Activated CD4-positive, alpha-beta memory T cell treated with anti-CD3 and anti-CD28 coated beads for 36 hours (primary cell): ENCODE measurements around the gene SEC22C. TPM values are rescaled to one million over a fixed set of nuclear protein-coding genes. Genes with fewer than 3 reads are reported as not detected.

ENCODE experiments used
- CTCF ChIA-PET: fragments of 350-600 bp; sonication (Branson Sonifier 250); formaldehyde crosslinking; loops from one replicate; lab custom pipeline; 2021; ENCODE audit warnings: antibody characterized with exemption, inconsistent platforms; lab: Charles Lee
- POLR2A ChIA-PET: fragments of 350-600 bp; sonication (Branson Sonifier 250); formaldehyde crosslinking; loops from one replicate; lab custom pipeline; 2021; ENCODE audit warnings: antibody characterized with exemption; lab: Charles Lee
- DNase-seq: peaks from one replicate; pipeline ENCODE4 v3.0.0-alpha.2; 2020
- H3K27ac Mint-ChIP-seq: one replicate; pipeline ENCODE4 v1.8.0; 2021; ENCODE audit warnings: mixed read lengths
- H3K27me3 Mint-ChIP-seq: one replicate; pipeline ENCODE4 v1.8.0; 2021; ENCODE audit warnings: mixed read lengths
- H3K36me3 Mint-ChIP-seq: one replicate; pipeline ENCODE4 v1.8.0; 2021; ENCODE audit warnings: mixed read lengths
- H3K4me1 Mint-ChIP-seq: one replicate; pipeline ENCODE4 v1.8.0; 2021; ENCODE audit warnings: low read depth, mixed read lengths
- H3K4me3 Mint-ChIP-seq: one replicate; pipeline ENCODE4 v1.8.0; 2021; ENCODE audit warnings: mild to moderate bottlenecking, mixed read lengths
- H3K9me3 Mint-ChIP-seq: one replicate; pipeline ENCODE4 v1.8.0; 2021; ENCODE audit warnings: mixed read lengths
- intact Hi-C: fragments of 100-400 bp; cut with micrococcal nuclease; formaldehyde crosslinking; loops from one replicate; pipeline ENCODE4 v1.15.1; 2023
- total RNA-seq, 2 experiments: library from RNA; stranded (reverse); gene quantifications; one replicate each; pipeline ENCODE4 v1.2.3, GENCODE V29; 2021

Gene SEC22C, protein sequence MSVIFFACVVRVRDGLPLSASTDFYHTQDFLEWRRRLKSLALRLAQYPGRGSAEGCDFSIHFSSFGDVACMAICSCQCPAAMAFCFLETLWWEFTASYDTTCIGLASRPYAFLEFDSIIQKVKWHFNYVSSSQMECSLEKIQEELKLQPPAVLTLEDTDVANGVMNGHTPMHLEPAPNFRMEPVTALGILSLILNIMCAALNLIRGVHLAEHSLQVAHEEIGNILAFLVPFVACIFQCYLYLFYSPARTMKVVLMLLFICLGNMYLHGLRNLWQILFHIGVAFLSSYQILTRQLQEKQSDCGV
- 10 to 100 TPM; 47.0 to 49.2 TPM for total RNA-seq

DNA sequence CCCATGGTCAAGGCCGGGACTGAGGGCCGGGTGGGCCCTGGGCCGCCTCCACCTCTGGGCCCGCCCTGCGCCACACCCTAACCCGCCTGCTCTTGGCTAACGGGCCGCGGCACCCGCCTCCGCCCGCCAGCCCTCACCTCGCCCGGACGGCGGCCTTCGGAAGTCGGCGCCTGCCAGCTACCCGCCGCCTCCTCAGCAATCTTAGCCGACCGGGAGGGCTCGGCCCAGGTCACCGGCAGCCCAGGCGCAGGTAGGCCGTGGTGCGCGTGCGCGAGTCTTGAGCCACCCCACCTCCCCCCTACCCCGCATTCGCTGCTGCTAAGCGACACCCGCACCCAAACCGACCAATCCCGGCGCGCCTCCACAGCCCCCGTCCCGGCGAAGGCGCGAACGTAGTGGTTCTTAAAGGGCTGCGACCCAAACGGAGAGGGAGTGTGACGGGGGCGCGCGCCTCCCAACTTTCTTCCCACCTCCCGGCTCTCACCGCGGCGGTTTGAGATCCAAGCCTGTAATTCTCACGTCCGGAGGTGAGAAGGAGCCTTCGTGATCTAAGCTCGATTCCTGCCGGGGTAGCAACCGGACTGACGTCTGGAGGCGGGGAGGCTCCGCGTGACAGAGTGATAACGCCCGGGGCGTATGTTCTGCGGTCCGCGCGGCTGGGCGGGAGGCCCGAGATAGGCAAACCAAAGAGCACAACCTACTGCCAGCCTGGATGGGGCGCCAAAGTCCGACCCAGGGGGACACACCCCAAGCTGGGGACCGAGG lies at the start of gene SEC22C:
Gene SEC22C, minus strand, starts transcription at position 259 of the 765 bp plus-strand sequence. CDS start 12,921 bp downstream, outside the sequence.
- peak; percentile 98 for DNase-seq
- Mint-ChIP-seq H3K36me3 (peaks cover 11% of the 10 kb centered on the region), H3K4me3 (peak within 1 kb of the TSS; percentile 83), H3K4me1 (peaks cover 42% of the 10 kb centered on the region), H3K27me3 (no peaks in the 10 kb centered on the region), H3K27ac (peak within 1 kb of the TSS; percentile 91), H3K9me3 (no peaks in the 10 kb centered on the region)
- CTCF ChIA-PET = interaction anchor here (0.7 to 3.5 kb wide), 15 partner anchors 9 to 174 kb away, joined by 3 to 32 read pairs (median 5); partner anchors contain the start of genes NKTR and SS18L2
- POLR2A ChIA-PET = interaction anchor here (0.7 to 3.0 kb wide), 8 partner anchors 9 to 164 kb away, joined by 3 to 33 read pairs (median 4); partner anchors contain the start of genes NKTR, SS18L2 and VIPR1
- intact Hi-C loops = loop anchor here (1.0 kb wide), 6 partner anchors 8 to 162 kb away; partner anchors contain the start of genes NKTR, SS18L2 and VIPR1

DNA sequence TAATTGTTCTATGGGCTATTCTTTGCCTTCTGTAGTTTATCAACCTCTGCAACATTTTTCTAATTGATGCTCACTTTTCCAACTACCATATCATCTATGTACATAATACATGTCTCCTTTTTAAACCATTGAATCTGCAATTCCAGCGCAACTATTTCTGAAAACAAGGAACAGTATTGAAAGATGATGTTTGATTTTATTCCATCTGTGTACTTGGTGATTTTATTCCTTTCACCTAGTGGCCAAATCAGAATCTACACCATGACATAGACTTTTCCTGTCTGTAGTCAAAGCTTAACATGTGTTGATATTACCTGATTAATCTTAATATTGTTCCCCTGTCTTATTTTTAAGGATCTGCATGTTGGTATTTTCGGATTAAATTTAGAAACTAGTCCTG lies 31.7 kb upstream of the SEC22C start:
- Mint-ChIP-seq H3K27me3 (no peaks in the 10 kb centered on the region), H3K4me1 (peaks cover 72% of the 10 kb centered on the region), H3K4me3 (no peak overlapping the region), H3K36me3 (peaks cover 15% of the 10 kb centered on the region), H3K9me3 (no peaks in the 10 kb centered on the region), H3K27ac (peak overlapping the region; percentile 2)
- ChIA-PET CTCF (interaction anchor here (0.8 to 6.2 kb wide), 10 partner anchors 8 to 136 kb away, joined by 3 to 38 read pairs (median 5); partner anchors contain the start of genes NKTR, SEC22C and SS18L2), POLR2A (interaction anchor here (1.8 kb wide), 1 partner anchor 11 kb away, joined by 5 read pairs; no protein-coding TSS in a partner anchor)
- intact Hi-C loops = no loop called here
- no peak for DNase-seq

DNA sequence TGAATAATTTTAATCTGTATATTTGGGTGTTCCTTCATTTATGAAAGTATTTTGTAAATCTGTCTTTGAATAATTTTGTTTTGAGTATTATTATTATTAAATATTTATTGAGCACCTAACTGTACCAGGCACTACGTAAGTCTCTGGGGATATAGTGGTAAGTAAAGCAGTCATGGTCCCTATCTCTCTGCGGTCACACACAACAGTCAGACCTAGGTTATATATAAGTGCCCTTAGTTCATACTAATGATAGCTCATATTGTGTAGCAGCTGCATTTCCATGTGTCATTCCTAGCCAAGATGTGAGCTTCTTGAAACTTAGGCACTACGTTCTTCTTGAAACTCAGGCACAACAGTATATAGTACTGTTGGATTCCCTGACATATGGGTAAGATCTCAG lies 31.2 kb upstream of the SEC22C start:
- no peak for DNase-seq
- H3K36me3 Mint-ChIP-seq = peaks cover 15% of the 10 kb centered on the region
- no peak overlapping the region for H3K4me3 Mint-ChIP-seq
- ChIA-PET POLR2A (interaction anchor here (1.8 kb wide), 1 partner anchor 10 kb away, joined by 5 read pairs; no protein-coding TSS in a partner anchor), CTCF (interaction anchor here (0.9 to 6.2 kb wide), 8 partner anchors 10 to 32 kb away, joined by 3 to 38 read pairs (median 4); partner anchors contain the start of genes NKTR and SEC22C)
- H3K9me3 Mint-ChIP-seq = no peaks in the 10 kb centered on the region
- intact Hi-C loops = no loop called here
- H3K27me3 Mint-ChIP-seq = no peaks in the 10 kb centered on the region
- peaks cover 77% of the 10 kb centered on the region for H3K4me1 Mint-ChIP-seq
- H3K27ac Mint-ChIP-seq = peak overlapping the region; percentile 16

DNA sequence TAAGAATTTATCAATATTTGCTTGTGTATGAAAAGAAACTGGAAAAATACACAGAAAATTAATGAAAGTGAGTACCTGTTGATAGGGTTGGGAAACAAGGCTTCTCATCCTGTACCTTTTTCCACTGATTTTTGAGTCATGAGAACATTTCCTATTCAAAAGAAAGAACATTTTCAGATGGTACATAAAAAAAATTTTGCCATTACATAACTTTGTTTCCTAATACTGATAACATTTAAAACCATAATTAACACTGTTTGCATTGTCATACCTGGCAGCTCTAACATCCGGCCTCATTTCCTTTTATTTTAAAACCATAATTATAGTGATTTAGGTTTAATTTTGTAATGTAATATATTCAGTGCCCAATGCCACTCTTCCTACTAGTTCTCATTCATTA lies 30.4 kb upstream of the SEC22C start:
- H3K36me3 Mint-ChIP-seq = peaks cover 17% of the 10 kb centered on the region
- no peak overlapping the region for H3K4me3 Mint-ChIP-seq
- H3K9me3 Mint-ChIP-seq = no peaks in the 10 kb centered on the region
- POLR2A ChIA-PET = no interaction called here
- intact Hi-C loops = no loop called here
- peak overlapping the region; percentile 16 for H3K27ac Mint-ChIP-seq
- peaks cover 79% of the 10 kb centered on the region for H3K4me1 Mint-ChIP-seq
- no peaks in the 10 kb centered on the region for H3K27me3 Mint-ChIP-seq
- no peak for DNase-seq
- CTCF ChIA-PET = interaction anchor here (0.9 to 6.2 kb wide), 4 partner anchors 10 to 26 kb away, joined by 3 to 38 read pairs (median 3); partner anchors contain the start of gene NKTR

DNA sequence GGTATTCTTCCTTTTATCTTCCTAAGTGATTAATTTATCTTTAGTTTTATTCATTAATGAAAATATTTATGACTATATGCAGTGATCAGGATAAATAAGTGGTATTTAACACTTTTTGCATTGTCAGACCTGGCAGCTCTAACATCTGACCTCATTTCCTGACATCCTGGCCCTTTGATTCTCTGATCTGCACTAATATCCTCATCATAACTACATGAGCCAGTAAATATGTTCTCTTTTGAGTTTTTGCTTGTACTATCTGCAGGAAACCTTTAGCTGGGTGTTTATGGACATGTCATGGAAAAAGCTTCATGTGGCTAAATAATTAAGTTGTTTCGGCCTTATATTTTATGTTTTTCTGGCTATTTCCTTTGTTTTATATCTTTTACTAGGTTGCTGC lies 29.2 kb upstream of the SEC22C start:
- Mint-ChIP-seq H3K27me3 (no peaks in the 10 kb centered on the region), H3K4me3 (no peak overlapping the region), H3K36me3 (peaks cover 20% of the 10 kb centered on the region), H3K9me3 (no peaks in the 10 kb centered on the region), H3K4me1 (peaks cover 74% of the 10 kb centered on the region), H3K27ac (peak overlapping the region; percentile 33)
- no peak for DNase-seq
- intact Hi-C loops = no loop called here
- ChIA-PET CTCF (interaction anchor here (6.2 kb wide), 1 partner anchor 9 kb away, joined by 38 read pairs; the partner anchor contains the start of gene NKTR), POLR2A (interaction anchor here (0.7 to 3.8 kb wide), 3 partner anchors 9 to 20 kb away, joined by 4 to 12 read pairs (median 4); partner anchors contain the start of genes NKTR and SS18L2)

DNA sequence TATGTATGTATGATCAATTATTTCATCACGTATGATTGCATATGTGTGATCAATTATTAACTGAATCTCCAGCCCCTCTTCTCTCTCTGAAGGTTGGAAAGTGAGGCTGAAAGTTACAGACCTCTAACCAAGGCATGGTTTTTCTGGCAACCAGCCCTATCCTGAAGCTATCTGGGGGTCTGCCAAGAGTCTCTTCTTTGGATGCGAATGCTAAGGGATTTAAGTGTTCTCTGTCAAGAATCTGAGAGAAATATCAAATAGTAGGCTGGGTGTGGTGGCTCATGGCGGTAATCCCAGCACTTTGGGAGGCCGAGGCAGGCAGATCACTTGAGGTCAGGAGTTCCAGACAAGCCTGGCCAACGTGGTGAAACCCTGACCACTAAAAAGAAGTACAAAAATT lies 26.8 kb upstream of the SEC22C start:
- H3K4me1 Mint-ChIP-seq = peaks cover 83% of the 10 kb centered on the region
- peaks cover 6% of the 10 kb centered on the region for H3K9me3 Mint-ChIP-seq
- intact Hi-C loops = no loop called here
- no peak overlapping the region for H3K27ac Mint-ChIP-seq
- ChIA-PET POLR2A (interaction anchor here (3.8 kb wide), 1 partner anchor 8 kb away, joined by 12 read pairs; the partner anchor contains the start of gene NKTR), CTCF (interaction anchor here (0.7 kb wide), 1 partner anchor 18 kb away, joined by 3 read pairs; no protein-coding TSS in a partner anchor)
- no peaks in the 10 kb centered on the region for H3K27me3 Mint-ChIP-seq
- H3K36me3 Mint-ChIP-seq = peaks cover 30% of the 10 kb centered on the region
- no peak for DNase-seq
- H3K4me3 Mint-ChIP-seq = no peak overlapping the region

DNA sequence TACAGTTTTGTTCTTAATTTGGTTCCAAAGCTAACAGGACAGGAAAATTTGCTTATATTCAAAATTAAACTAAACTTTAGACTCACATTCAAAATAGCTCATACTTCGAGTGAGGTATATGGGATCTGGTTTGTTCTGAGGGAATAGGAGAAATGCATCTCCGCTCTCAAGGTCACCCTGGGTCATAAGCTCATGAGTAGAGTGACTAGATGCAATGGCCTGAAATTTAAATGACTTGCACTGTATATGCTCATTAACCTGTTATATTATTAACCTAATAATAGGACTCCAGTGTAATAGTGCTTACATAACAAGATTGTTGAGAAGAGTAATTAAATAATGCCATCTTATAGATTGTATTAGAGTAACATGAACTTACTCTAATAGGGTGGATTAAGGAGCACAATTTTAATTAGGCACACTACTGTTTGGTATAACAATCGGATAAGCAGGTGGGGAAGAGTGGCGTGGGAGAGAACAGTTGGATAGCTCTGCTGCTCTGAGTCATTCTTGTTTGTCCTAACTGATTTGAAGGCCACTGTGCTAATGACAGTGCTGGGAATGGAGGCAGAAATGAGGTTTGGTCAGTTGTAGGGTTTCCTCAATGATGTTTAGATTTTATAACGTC lies 23.9 kb upstream of the SEC22C start:
- intact Hi-C loops = no loop called here
- CTCF ChIA-PET = interaction anchor here (1.3 kb wide), 1 partner anchor 8 kb away, joined by 5 read pairs; no protein-coding TSS in a partner anchor
- Mint-ChIP-seq H3K4me1 (peaks cover 67% of the 10 kb centered on the region), H3K27ac (no peak overlapping the region), H3K27me3 (no peaks in the 10 kb centered on the region), H3K9me3 (peaks cover 8% of the 10 kb centered on the region), H3K4me3 (no peak overlapping the region), H3K36me3 (peaks cover 31% of the 10 kb centered on the region)
- POLR2A ChIA-PET = no interaction called here
- DNase-seq = no peak

DNA sequence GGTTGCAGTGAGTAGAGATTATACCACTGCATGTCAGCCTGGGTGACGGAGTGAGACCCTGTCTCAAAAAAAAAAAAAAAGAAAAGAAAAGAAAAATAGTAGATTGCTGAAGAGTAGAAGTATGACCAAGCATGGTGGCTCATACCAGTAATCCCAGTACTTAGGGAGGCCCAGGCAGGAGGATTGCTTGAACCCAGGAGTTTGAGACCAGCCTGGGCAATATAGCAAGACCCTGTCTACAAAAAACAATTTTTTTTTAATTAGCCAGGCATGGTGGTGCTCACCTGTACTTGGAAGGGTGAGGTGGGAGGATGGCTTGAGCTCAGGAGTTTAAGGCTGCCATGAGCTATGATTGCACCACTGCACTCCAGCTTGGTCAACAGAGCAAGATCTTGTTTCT lies 21.2 kb upstream of the SEC22C start:
- Mint-ChIP-seq H3K27ac (no peak overlapping the region), H3K4me1 (peaks cover 50% of the 10 kb centered on the region), H3K9me3 (peaks cover 8% of the 10 kb centered on the region), H3K27me3 (no peaks in the 10 kb centered on the region), H3K36me3 (peaks cover 23% of the 10 kb centered on the region), H3K4me3 (no peak overlapping the region)
- ChIA-PET CTCF (interaction anchor here (0.7 to 3.8 kb wide), 5 partner anchors 10 to 141 kb away, joined by 3 to 38 read pairs (median 10); partner anchors contain the start of gene SEC22C), POLR2A (interaction anchor here (0.9 to 3.3 kb wide), 3 partner anchors 8 to 12 kb away, joined by 4 to 31 read pairs (median 5); partner anchors contain the start of gene SS18L2)
- intact Hi-C loops = loop anchor here (5.0 kb wide), 1 partner anchor 101 kb away; the partner anchor contains the start of gene VIPR1
- DNase-seq = no peak

DNA sequence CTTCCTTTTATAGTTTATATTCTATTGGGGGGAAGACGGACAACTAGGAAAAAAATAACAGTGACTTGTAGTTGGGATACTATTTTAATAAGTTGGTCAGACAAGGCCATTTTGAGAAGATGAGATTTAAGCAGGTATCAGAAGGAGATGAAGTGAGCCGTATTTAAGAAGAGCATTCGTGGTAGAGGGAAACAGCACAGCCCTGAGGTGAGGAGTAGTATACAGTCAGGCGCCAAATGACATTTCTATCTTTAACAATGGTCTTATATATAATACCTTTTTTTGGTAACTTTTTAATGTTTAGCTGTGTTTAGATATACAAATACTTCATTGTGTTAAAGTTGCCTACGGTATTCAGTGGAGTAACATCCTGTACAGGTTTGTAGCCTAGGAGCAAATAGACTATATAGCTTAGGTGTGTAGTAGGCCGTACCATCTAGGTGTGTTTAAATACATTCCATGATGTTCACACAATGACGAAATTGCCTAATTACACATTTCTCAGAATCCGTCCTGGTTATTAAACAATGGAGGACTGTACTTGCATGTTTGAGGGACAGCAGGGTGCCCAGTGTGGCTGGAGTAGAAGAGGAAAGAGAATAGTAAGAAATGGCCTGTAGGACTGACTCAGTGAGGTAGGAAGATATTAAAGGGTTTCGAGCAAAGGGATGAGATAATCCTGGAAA lies 20.3 kb upstream of the SEC22C start:
- no peak for DNase-seq
- intact Hi-C loops = loop anchor here (2.0 to 5.0 kb wide), 3 partner anchors 45 to 171 kb away; partner anchors contain the start of genes CCDC13 and VIPR1
- ChIA-PET CTCF (interaction anchor here (0.7 to 3.8 kb wide), 10 partner anchors 10 to 142 kb away, joined by 3 to 38 read pairs (median 4); partner anchors contain the start of genes SEC22C and VIPR1), POLR2A (interaction anchor here (0.9 to 3.3 kb wide), 4 partner anchors 9 to 20 kb away, joined by 4 to 31 read pairs (median 4); partner anchors contain the start of genes SEC22C and SS18L2)
- Mint-ChIP-seq H3K4me3 (peak overlapping the region; percentile 98), H3K27ac (peak overlapping the region; percentile 98), H3K4me1 (peaks cover 43% of the 10 kb centered on the region), H3K27me3 (no peaks in the 10 kb centered on the region), H3K36me3 (peaks cover 18% of the 10 kb centered on the region), H3K9me3 (peaks cover 8% of the 10 kb centered on the region)
